Neuronal stem cell (in vitro differentiated cells): ENCODE results near the gene WDR81.
"Not testable (repeated sequence)": the region's sequence is repeated elsewhere in the genome, so short reads cannot be mapped to it uniquely, and the experiment has no call there.

ENCODE experiments used
- DNase-seq: peaks from one replicate; pipeline ENCODE4 v3.0.0-alpha.2; 2013; ENCODE audit warnings: low spot score
- H2AFZ ChIP-seq: one replicate; pipeline ENCODE4 v1.6.1; 2013; ENCODE audit warnings: mild to moderate bottlenecking, low read length, inconsistent platforms
- H2AK5ac ChIP-seq: 2 replicates; pipeline ENCODE4 v1.6.1; 2013; ENCODE audit warnings: low read depth, mild to moderate bottlenecking, inconsistent platforms, low read length, moderate library complexity, mixed read lengths
- H2BK120ac ChIP-seq: 2 replicates; pipeline ENCODE4 v1.6.1; 2013; ENCODE audit warnings: low read depth, mild to moderate bottlenecking, inconsistent platforms, low read length, moderate library complexity, mixed read lengths
- H2BK12ac ChIP-seq: one replicate; pipeline ENCODE4 v1.6.1; 2013; ENCODE audit warnings: low read length, inconsistent platforms
- H2BK15ac ChIP-seq: 2 replicates; pipeline ENCODE4 v1.6.1; 2013; ENCODE audit warnings: mild to moderate bottlenecking, low read length, inconsistent platforms, mixed read lengths
- H2BK5ac ChIP-seq: one replicate; pipeline ENCODE4 v1.6.1; 2013; ENCODE audit warnings: inconsistent platforms, mild to moderate bottlenecking, low read length, moderate library complexity
- H3K14ac ChIP-seq: one replicate; pipeline ENCODE4 v1.6.1; 2013; ENCODE audit warnings: low read length, inconsistent platforms
- H3K18ac ChIP-seq: 2 replicates; pipeline ENCODE4 v1.6.1; 2013; ENCODE audit warnings: low read length, inconsistent platforms
- H3K23ac ChIP-seq: 2 replicates; pipeline ENCODE4 v1.6.1; 2013; ENCODE audit warnings: low read depth, mild to moderate bottlenecking, mixed read lengths, low read length, inconsistent platforms; ENCODE audit not compliant: poor library complexity
- H3K27ac ChIP-seq: replicated peaks from 3 replicates; pipeline ENCODE4 v1.5.1; 2013; ENCODE audit warnings: low read length, inconsistent platforms
- H3K27me3 ChIP-seq, 3 experiments: 2 replicates each; pipeline ENCODE4 v1.6.1; 2013; ENCODE audit warnings: low read length in 3 of 3, mild to moderate bottlenecking in 2 of 3, inconsistent platforms in 1 of 3, low read depth in 1 of 3, mixed read lengths in 1 of 3, moderate library complexity in 1 of 3; ENCODE audit not compliant: control insufficient read depth in 3 of 3, insufficient read depth in 3 of 3
- H3K36me3 ChIP-seq, 2 donors: replicated peaks in 1 of 2; 2 replicates each; pipeline ENCODE4 v1.6.1; 2013; ENCODE audit warnings: low read length in 2 of 2; ENCODE audit not compliant: control insufficient read depth in 2 of 2, insufficient read depth in 2 of 2
- H3K4ac ChIP-seq: 2 replicates; pipeline ENCODE4 v1.6.1; 2013; ENCODE audit warnings: inconsistent platforms, mild to moderate bottlenecking, low read length, moderate library complexity
- H3K4me1 ChIP-seq, 2 donors: 1 replicate in 1 of 2; 2 replicates in 1 of 2; pipeline ENCODE4 v1.6.1; 2013; ENCODE audit warnings: low read length in 2 of 2, low read depth in 1 of 2; ENCODE audit not compliant: control insufficient read depth in 2 of 2, insufficient read depth in 1 of 2
- H3K4me2 ChIP-seq: one replicate; pipeline ENCODE4 v1.6.1; 2013; ENCODE audit warnings: mild to moderate bottlenecking, low read length, inconsistent platforms; ENCODE audit not compliant: insufficient read depth, poor library complexity, severe bottlenecking
- H3K4me3 ChIP-seq, 2 donors: 2 replicates each; pipeline ENCODE4 v1.5.1; 2013; ENCODE audit warnings: low read length in 2 of 2, mild to moderate bottlenecking in 2 of 2, inconsistent platforms in 1 of 2, moderate library complexity in 1 of 2
- H3K79me1 ChIP-seq: one replicate; pipeline ENCODE4 v1.6.1; 2013; ENCODE audit warnings: low read depth, mild to moderate bottlenecking, inconsistent platforms, low read length, moderate library complexity
- H3K9ac ChIP-seq: one replicate; pipeline ENCODE4 v1.6.1; 2013; ENCODE audit warnings: mild to moderate bottlenecking, low read depth, low read length, inconsistent platforms; ENCODE audit not compliant: poor library complexity
- H3K9me3 ChIP-seq, 2 donors: replicated peaks in 1 of 2; 2 replicates each; pipeline versions ENCODE3 to v1.6.1; 2013; ENCODE audit warnings: low read length in 2 of 2, mild to moderate bottlenecking in 2 of 2, inconsistent platforms in 1 of 2, low read depth in 1 of 2, mixed read lengths in 1 of 2, moderate library complexity in 1 of 2; ENCODE audit not compliant: control insufficient read depth in 2 of 2, insufficient read depth in 1 of 2
- H4K8ac ChIP-seq: one replicate; pipeline ENCODE4 v1.6.1; 2013; ENCODE audit warnings: low read depth, mild to moderate bottlenecking, inconsistent platforms, low read length, moderate library complexity
- H4K91ac ChIP-seq: one replicate; pipeline ENCODE4 v1.6.1; 2013; ENCODE audit warnings: low read length, low read depth, mild to moderate bottlenecking, inconsistent platforms; ENCODE audit not compliant: poor library complexity
- whole genome bisulfite sequencing, 2 donors: extraction: QIAGEN DNeasy Blood & Tissue Kit; methylation state at CpG; one replicate each; pipeline ENCODE4 v1.1.7; 2013; ENCODE audit warnings: missing lambda C conversion rate in 2 of 2, mixed read lengths in 1 of 2; ENCODE audit not compliant: insufficient read length in 2 of 2, insufficient replicate concordance in 1 of 2; ENCODE audit errors: extremely low coverage in 2 of 2; 5-methylcytosine and 5-hydroxymethylcytosine counted together

WDR81 gene

DNA sequence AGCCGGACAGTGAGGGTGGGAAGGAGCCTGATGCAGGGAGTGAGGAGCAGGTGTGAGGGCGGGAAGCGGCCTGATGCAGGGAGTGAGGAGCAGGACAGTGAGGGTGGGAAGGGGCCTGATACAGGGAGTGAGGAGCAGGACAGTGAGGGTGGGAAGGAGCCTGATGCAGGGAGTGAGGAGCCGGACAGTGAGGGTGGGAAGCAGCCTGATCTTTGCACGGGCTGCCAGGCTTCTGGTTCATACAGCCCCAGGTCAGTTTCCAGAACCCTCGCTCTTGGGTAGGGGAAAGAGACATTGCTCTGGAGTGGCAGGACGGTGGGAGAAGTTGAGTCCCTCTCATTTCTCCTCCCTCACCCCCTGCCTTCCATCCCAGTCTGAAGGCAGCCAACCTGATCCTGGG lies 17.4 kb downstream of the WDR81 start:
- H2BK5ac ChIP-seq, H3K23ac ChIP-seq, H3K18ac ChIP-seq, H2AK5ac ChIP-seq, H3K9ac ChIP-seq, H2AFZ ChIP-seq, H2BK15ac ChIP-seq, DNase-seq, H3K14ac ChIP-seq, H2BK120ac ChIP-seq, H3K79me1 ChIP-seq, H4K8ac ChIP-seq, H3K4me1 ChIP-seq, H3K9me3 ChIP-seq, H3K27ac ChIP-seq, H2BK12ac ChIP-seq, H3K36me3 ChIP-seq, H4K91ac ChIP-seq, H3K27me3 ChIP-seq, H3K4me2 ChIP-seq, H3K4ac ChIP-seq: not testable (repeated sequence)
- H3K4me3 ChIP-seq: peak overlapping the region in 1 of 2 donors; percentile 47
- WGBS, 2 donors: no CpG with 5 or more reads among the region's 7 CpGs

DNA sequence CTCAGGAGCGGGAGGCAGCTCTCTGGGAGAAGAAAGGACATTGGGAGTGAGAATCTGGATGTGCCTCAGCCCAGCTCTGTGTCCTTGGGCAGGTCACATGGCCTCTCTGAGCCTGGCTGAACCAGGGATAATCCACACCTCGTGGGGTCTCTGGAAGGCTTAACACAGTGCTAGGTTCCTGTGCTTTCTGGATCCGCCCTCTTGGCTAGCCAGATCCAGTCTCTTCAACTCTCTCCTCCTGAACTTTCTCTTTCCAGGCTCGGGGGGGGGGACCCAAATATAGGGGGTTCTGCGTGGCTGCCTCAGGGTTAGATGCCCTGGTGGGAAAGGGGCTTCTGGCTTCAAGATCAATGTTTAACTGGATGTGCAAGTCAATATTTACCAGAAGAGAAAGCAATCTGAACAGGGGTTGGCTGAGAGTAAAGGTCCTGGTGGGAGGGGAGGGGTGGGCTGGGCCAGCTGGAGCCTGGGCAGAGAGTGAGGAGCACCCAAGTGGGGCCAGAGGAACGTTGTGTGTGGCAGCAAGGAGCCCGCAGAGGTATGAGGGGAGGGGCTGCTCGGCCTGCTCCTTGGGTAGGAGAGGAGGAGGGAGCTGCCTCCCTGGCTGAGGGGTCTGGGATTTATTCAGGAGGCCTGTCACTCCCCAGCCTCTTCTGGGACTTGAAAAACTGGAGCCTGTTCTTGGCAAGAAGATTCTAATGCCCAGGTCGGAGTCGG lies 18.0 kb downstream of the WDR81 start, which contains the start of gene SERPINF2:
Gene SERPINF2, plus strand, starts transcription at position 501 of the 717 bp plus-strand sequence. CDS start 2,125 bp downstream, outside the sequence.
- whole genome bisulfite sequencing, 2 donors: no CpG with 5 or more reads among the region's 10 CpGs
- H3K4me1 ChIP-seq: peaks cover 0 to 3% of the 10 kb centered on the region in 2 donors
- no peak for DNase-seq
- no peaks in the 10 kb centered on the region for H3K36me3 ChIP-seq
- H3K9ac ChIP-seq: no peak within 1 kb of the TSS
- H2BK120ac ChIP-seq: no peak within 1 kb of the TSS
- no peak within 1 kb of the TSS for H4K91ac ChIP-seq
- no peak within 1 kb of the TSS for H3K14ac ChIP-seq
- H3K18ac ChIP-seq: no peak within 1 kb of the TSS
- no peak within 1 kb of the TSS for H3K4ac ChIP-seq
- H3K4me2 ChIP-seq: no peak within 1 kb of the TSS
- no peak within 1 kb of the TSS for H3K23ac ChIP-seq
- peak within 1 kb of the TSS; percentile 30 for H2AFZ ChIP-seq
- H2BK5ac ChIP-seq: no peak within 1 kb of the TSS
- H2AK5ac ChIP-seq: no peak within 1 kb of the TSS
- no peak within 1 kb of the TSS for H4K8ac ChIP-seq
- H3K79me1 ChIP-seq: peaks cover 2% of the 10 kb centered on the region
- no peak within 1 kb of the TSS for H2BK15ac ChIP-seq
- H2BK12ac ChIP-seq: no peak within 1 kb of the TSS
- peak within 1 kb of the TSS in 1 of 2 donors; percentile 47 for H3K4me3 ChIP-seq
- no peaks in the 10 kb centered on the region for H3K27me3 ChIP-seq
- no peak within 1 kb of the TSS for H3K27ac ChIP-seq
- H3K9me3 ChIP-seq: no peaks in the 10 kb centered on the region

DNA sequence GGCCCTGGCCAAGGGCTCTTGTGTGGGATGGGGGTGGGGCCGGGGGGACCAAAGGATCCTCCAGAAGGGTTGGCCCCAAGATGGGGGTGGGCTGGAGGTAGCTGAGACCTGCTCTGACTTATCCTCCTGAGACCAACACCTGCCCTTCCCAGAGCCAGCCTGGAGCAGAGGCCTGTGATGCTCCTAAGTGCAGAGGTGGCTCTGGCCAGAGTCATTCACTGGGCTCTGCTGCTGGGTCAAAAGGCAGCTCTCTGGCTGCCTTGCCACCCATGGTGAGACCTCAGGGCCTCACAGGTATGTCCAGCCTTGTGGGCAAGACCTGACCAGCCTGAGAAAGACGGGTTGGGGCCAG lies 18.6 kb downstream of the WDR81 start:
- no peak overlapping the region for H4K91ac ChIP-seq
- H3K9ac ChIP-seq: no peak overlapping the region
- no peak overlapping the region for H3K14ac ChIP-seq
- no peak overlapping the region for H3K4me2 ChIP-seq
- no peak overlapping the region for H2BK120ac ChIP-seq
- no peak overlapping the region for H4K8ac ChIP-seq
- no peak overlapping the region for H2BK15ac ChIP-seq
- H2BK5ac ChIP-seq: no peak overlapping the region
- H3K27ac ChIP-seq: no peak overlapping the region
- H2AK5ac ChIP-seq: no peak overlapping the region
- H3K18ac ChIP-seq: no peak overlapping the region
- H2AFZ ChIP-seq: peak overlapping the region; percentile 30
- no CpG with 5 or more reads among the region's 2 CpGs for WGBS, 2 donors
- H2BK12ac ChIP-seq: no peak overlapping the region
- no peaks in the 10 kb centered on the region for H3K9me3 ChIP-seq
- H3K36me3 ChIP-seq: no peaks in the 10 kb centered on the region
- peaks cover 2% of the 10 kb centered on the region for H3K79me1 ChIP-seq
- no peaks in the 10 kb centered on the region for H3K27me3 ChIP-seq
- H3K23ac ChIP-seq: no peak overlapping the region
- peaks cover 0 to 3% of the 10 kb centered on the region in 2 donors for H3K4me1 ChIP-seq
- no peak overlapping the region for H3K4ac ChIP-seq
- no peak overlapping the region for H3K4me3 ChIP-seq
- no peak for DNase-seq

DNA sequence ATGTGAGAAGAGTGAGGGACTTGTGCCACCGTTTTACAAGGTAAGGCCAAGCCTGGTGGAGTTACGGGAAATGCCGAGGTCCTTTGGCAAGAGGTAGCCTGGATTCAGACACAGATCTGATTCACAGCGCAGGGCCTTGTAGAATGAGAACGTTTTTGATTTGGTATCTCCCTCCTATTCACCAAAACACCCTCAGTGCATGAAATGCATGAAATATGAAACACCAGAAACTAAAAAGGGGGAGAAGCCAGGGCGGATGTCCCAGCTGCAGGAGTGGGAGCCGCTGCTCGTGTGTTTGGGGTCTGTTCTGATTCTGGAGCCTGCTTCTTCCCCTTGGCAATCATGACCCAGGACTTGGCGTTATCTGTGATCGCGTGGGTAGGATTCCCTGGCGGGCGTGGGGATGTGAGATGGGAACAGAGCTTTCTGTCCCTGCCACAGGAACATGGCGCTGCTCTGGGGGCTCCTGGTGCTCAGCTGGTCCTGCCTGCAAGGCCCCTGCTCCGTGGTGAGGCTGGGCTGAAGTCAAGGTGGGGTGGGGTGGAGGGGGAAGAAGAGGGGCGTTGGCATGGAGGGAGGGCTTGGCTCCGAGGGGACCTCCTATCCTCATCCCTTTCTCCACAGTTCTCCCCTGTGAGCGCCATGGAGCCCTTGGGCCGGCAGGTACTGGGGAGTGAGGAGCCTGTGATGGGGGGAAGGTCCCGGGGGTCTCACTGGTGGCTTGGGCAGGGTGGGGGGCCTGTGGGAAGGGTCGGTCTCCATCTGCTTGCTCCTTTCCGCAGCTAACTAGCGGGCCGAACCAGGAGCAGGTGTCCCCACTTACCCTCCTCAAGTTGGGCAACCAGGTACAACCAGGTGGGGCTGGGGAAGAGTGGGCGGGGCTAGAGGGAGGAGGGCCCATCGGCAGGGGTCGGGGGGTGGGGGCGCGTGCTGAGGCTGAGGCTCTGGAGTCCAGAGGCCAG lies 20.3 kb downstream of the WDR81 start:
- H3K23ac ChIP-seq: no peak overlapping the region
- no peak overlapping the region for H2BK120ac ChIP-seq
- no peak overlapping the region for H3K9ac ChIP-seq
- H2BK12ac ChIP-seq: no peak overlapping the region
- peaks cover 2% of the 10 kb centered on the region for H3K79me1 ChIP-seq
- no peak overlapping the region for H3K14ac ChIP-seq
- H3K4ac ChIP-seq: no peak overlapping the region
- H3K4me1 ChIP-seq: peaks cover 0 to 3% of the 10 kb centered on the region in 2 donors
- no peaks in the 10 kb centered on the region for H3K27me3 ChIP-seq
- H4K91ac ChIP-seq: no peak overlapping the region
- H3K36me3 ChIP-seq: no peaks in the 10 kb centered on the region
- H3K18ac ChIP-seq: no peak overlapping the region
- peaks cover 0 to 4% of the 10 kb centered on the region in 2 donors for H3K9me3 ChIP-seq
- H2BK15ac ChIP-seq: peak overlapping the region; percentile 24
- peak overlapping the region; percentile 66 for H2BK5ac ChIP-seq
- no peak overlapping the region for H3K4me2 ChIP-seq
- H3K27ac ChIP-seq: no peak overlapping the region
- no peak overlapping the region for H4K8ac ChIP-seq
- peak overlapping the region; percentile 76 for H2AK5ac ChIP-seq
- peak overlapping the region; percentile 29 for H2AFZ ChIP-seq
- H3K4me3 ChIP-seq: no peak overlapping the region
- WGBS, 2 donors: no CpG with 5 or more reads among the region's 29 CpGs
- no peak for DNase-seq
